ENCODE data around the gene TMEM11. TPM values are rescaled to one million over a fixed set of nuclear protein-coding genes. Genes with fewer than 3 reads are reported as not detected.

The TMEM11 gene
- total and polyA plus RNA-seq, 2 donors (not counting 1 experiment from before 2014, with no cell fraction given), result 21.4 to 25.3 TPM

DNA sequence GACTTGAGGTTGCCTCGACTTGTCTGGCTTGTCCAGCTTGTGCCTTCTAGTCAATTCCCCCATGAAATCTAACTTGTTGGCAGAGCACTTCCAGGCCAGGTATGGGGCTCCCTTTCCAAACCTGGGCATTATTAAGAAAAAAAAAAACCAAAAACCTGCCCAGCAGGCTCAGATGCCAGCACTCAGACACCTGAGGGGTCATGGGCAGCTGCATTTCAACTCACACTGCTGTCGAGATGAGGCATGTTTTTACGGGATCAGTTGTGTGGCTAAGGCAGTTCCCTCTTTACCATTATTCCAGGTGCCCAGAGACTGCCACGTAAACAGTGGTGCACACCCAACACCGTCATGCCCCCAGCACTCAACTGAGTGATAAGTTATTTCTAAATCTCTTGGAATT is 17.8 kb downstream of the TMEM11 start:
- H3K4me1 Mint-ChIP-seq, result peaks cover 23% of the 10 kb centered on the region
- ATAC-seq (ENCODE audit: low read depth), result no peak
- CTCF ChIA-PET, result interaction anchor here (1.8 kb wide), 1 partner anchor 77 kb away, joined by 4 read pairs; no protein-coding TSS in a partner anchor

DNA sequence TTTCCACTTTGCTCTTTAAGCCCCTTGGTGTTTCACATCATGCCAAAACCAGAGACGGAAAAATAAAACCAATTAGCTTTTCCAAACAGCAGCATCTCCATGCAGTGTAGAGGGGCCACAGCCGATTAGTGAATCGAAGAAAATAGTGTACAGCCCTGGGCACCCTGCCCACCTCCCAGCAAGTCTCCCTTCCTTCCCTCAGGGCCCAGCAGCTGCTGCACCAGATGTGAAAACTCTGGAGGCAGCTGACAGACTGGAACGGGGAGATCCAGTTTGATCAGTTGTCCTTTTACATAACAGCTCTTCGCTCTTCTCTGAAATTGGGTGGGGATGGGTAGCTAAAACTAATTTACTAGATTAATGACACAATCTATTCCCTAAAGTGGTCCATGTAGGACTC is 19.3 kb downstream of the TMEM11 start:
- Histone ChIP-seq H3K4me3 (ENCODE audit: control extremely low read depth in 1 of 5, extremely low read depth in 1 of 5, insufficient read depth in 1 of 5, low read depth in 2 of 5, low read length in 4 of 5) (no peak overlapping the region), H3K36me3 (replicated peaks in 1 of 2; ENCODE audit: control extremely low read depth in 1 of 2, control insufficient read depth in 1 of 2, extremely low read depth in 1 of 2, insufficient read depth in 2 of 2, low read length in 1 of 2) (peaks cover 1 to 25% of the 10 kb centered on the region in 2 experiments), H3K9me3 (ENCODE audit: control extremely low read depth in 1 of 3, control insufficient read depth in 2 of 3, insufficient read depth in 1 of 3, low read length in 2 of 3) (no peaks in the 10 kb centered on the region), H3K9ac (ENCODE audit: low read length) (no peak overlapping the region), H3K4me1 (ENCODE audit: control insufficient read depth in 2 of 2, insufficient read depth in 2 of 2, low read length in 2 of 2) (peaks cover 0 to 2% of the 10 kb centered on the region in 2 donors), H3K27ac (ENCODE audit: low read length in 2 of 2) (no peak overlapping the region), H3K27me3 (replicated peaks in 1 of 4; ENCODE audit: control extremely low read depth in 1 of 4, control insufficient read depth in 3 of 4, insufficient read depth in 4 of 4, low read length in 3 of 4) (no peaks in the 10 kb centered on the region), H4K20me1 (ENCODE audit: control insufficient read depth, insufficient read depth, low read length, poor library complexity, severe bottlenecking) (peaks cover 27% of the 10 kb centered on the region), H3K4me2 (replicated peaks; ENCODE audit: low read depth, low read length, poor library complexity, severe bottlenecking) (no peak overlapping the region), H2AFZ (ENCODE audit: insufficient read depth, low read depth, low read length, poor library complexity, severe bottlenecking) (no peak overlapping the region), H3K79me2 (ENCODE audit: control insufficient read depth, insufficient read depth, low read length) (peaks cover 6% of the 10 kb centered on the region)
- TF ChIP-seq EZH2 (IDR thresholded peaks at IDR 0.05; ENCODE audit: borderline replicate concordance, insufficient read depth, low read depth, low read length, poor library complexity, severe bottlenecking), result no peak
- Mint-ChIP-seq H3K27me3 (no peaks in the 10 kb centered on the region), H3K4me1 (peaks cover 9% of the 10 kb centered on the region), H3K9me3 (ENCODE audit: insufficient read depth) (no peaks in the 10 kb centered on the region), H3K4me3 (no peak overlapping the region), H3K27ac (no peak overlapping the region)
- ChIA-PET CTCF (no interaction called here), POLR2A (no interaction called here)
- WGBS (ENCODE audit: insufficient coverage), result 91% methylated on average over 3 of the region's 5 CpGs
- no peak for DNase-seq
- no peak for ATAC-seq (ENCODE audit: low read depth)
- intact Hi-C loops (cut with micrococcal nuclease), result no loop called here

More for the DNA sequence above, 17.8 kb downstream of the TMEM11 start:
- no peak overlapping the region for H3K27ac Mint-ChIP-seq
- Histone ChIP-seq H3K9me3 (ENCODE audit: control extremely low read depth in 1 of 3, control insufficient read depth in 2 of 3, insufficient read depth in 1 of 3, low read length in 2 of 3) (no peaks in the 10 kb centered on the region), H3K4me2 (replicated peaks; ENCODE audit: low read depth, low read length, poor library complexity, severe bottlenecking) (no peak overlapping the region), H3K9ac (ENCODE audit: low read length) (no peak overlapping the region), H4K20me1 (ENCODE audit: control insufficient read depth, insufficient read depth, low read length, poor library complexity, severe bottlenecking) (peaks cover 41% of the 10 kb centered on the region), H3K36me3 (replicated peaks in 1 of 2; ENCODE audit: control extremely low read depth in 1 of 2, control insufficient read depth in 1 of 2, extremely low read depth in 1 of 2, insufficient read depth in 2 of 2, low read length in 1 of 2) (peaks cover 1 to 17% of the 10 kb centered on the region in 2 experiments), H3K79me2 (ENCODE audit: control insufficient read depth, insufficient read depth, low read length) (peaks cover 20% of the 10 kb centered on the region), H3K4me3 (ENCODE audit: control extremely low read depth in 1 of 5, extremely low read depth in 1 of 5, insufficient read depth in 1 of 5, low read depth in 2 of 5, low read length in 4 of 5) (no peak overlapping the region), H2AFZ (ENCODE audit: insufficient read depth, low read depth, low read length, poor library complexity, severe bottlenecking) (no peak overlapping the region), H3K27ac (ENCODE audit: low read length in 2 of 2) (no peak overlapping the region), H3K27me3 (replicated peaks in 1 of 4; ENCODE audit: control extremely low read depth in 1 of 4, control insufficient read depth in 3 of 4, insufficient read depth in 4 of 4, low read length in 3 of 4) (no peaks in the 10 kb centered on the region), H3K4me1 (ENCODE audit: control insufficient read depth in 2 of 2, insufficient read depth in 2 of 2, low read length in 2 of 2) (peaks cover 6 to 15% of the 10 kb centered on the region in 2 donors)
- no peak overlapping the region for H3K4me3 Mint-ChIP-seq
- TF ChIP-seq, protein P1, sequence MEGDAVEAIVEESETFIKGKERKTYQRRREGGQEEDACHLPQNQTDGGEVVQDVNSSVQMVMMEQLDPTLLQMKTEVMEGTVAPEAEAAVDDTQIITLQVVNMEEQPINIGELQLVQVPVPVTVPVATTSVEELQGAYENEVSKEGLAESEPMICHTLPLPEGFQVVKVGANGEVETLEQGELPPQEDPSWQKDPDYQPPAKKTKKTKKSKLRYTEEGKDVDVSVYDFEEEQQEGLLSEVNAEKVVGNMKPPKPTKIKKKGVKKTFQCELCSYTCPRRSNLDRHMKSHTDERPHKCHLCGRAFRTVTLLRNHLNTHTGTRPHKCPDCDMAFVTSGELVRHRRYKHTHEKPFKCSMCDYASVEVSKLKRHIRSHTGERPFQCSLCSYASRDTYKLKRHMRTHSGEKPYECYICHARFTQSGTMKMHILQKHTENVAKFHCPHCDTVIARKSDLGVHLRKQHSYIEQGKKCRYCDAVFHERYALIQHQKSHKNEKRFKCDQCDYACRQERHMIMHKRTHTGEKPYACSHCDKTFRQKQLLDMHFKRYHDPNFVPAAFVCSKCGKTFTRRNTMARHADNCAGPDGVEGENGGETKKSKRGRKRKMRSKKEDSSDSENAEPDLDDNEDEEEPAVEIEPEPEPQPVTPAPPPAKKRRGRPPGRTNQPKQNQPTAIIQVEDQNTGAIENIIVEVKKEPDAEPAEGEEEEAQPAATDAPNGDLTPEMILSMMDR (IDR thresholded peaks at IDR 0.05), result no peak
- TF ChIP-seq EZH2 (IDR thresholded peaks at IDR 0.05; ENCODE audit: borderline replicate concordance, insufficient read depth, low read depth, low read length, poor library complexity, severe bottlenecking), result no peak
- no peaks in the 10 kb centered on the region for H3K9me3 Mint-ChIP-seq (ENCODE audit: insufficient read depth)
- DNase-seq, result no peak
- intact Hi-C loops (cut with micrococcal nuclease), result no loop called here
- 82% methylated on average over 2 of the region's 5 CpGs for WGBS (ENCODE audit: insufficient coverage)
- POLR2A ChIA-PET, result no interaction called here
- H3K27me3 Mint-ChIP-seq, result no peaks in the 10 kb centered on the region
